WERI-Rb-1 (cell line): ENCODE results near the gene PTPA.
"Not testable (repeated sequence)": the region's sequence is repeated elsewhere in the genome, so short reads cannot be mapped to it uniquely, and the experiment has no call there.

Experiments used
- DNase-seq: peaks from one replicate; pipeline ENCODE4 v3.0.0-alpha.2; 2020
- H3K27ac ChIP-seq: fragments of 250-450 bp; sonication (Bioruptor Pico); 2 replicates; pipeline ENCODE4 v1.5.1; 2020; ENCODE audit warnings: mild to moderate bottlenecking, moderate library complexity
- H3K27me3 ChIP-seq: fragments of 250-450 bp; sonication (Bioruptor Pico); 2 replicates; pipeline ENCODE4 v1.5.1; 2021; ENCODE audit warnings: mild to moderate bottlenecking, low read depth, moderate library complexity; ENCODE audit not compliant: insufficient read depth, severe bottlenecking
- H3K36me3 ChIP-seq: fragments of 250-450 bp; sonication (Bioruptor Pico); 2 replicates; pipeline ENCODE4 v1.5.1; 2020; ENCODE audit warnings: mild to moderate bottlenecking, moderate library complexity
- H3K4me3 ChIP-seq: 2 replicates; pipeline ENCODE4 v1.5.1; 2011; ENCODE audit warnings: low read depth, mild to moderate bottlenecking, control low read depth, low read length
- H3K9me3 ChIP-seq: fragments of 250-450 bp; sonication (Bioruptor Pico); 2 replicates; pipeline ENCODE4 v1.5.1; 2021; ENCODE audit warnings: mild to moderate bottlenecking, moderate library complexity; ENCODE audit not compliant: severe bottlenecking
- CTCF ChIP-seq: IDR thresholded peaks from 2 replicates; pipeline ENCODE4 v1.5.1; 2011; ENCODE audit warnings: low read depth, mild to moderate bottlenecking, control low read depth, inconsistent platforms, low read length

Gene PTPA

DNA sequence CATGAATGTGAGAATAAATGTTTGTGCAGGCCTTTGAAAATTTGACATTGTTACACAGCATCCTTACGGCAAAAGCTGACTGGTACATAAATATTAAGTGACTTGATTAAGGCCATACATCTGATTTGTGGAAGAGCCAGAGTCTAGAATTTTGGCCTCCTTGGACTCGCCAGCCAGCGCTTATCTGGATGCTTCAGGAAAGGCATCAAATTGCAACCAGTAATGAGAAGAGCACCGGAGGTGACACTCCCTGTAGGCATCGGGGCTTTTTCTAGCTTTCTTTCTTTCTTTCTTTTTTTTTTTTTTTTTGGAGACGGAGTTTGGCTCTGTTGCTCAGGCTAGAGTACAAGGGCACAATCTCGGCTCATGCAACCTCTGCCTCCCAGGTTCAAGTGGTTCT lies 80.0 kb downstream of the PTPA start:
- Histone ChIP-seq H3K4me3 (no peak overlapping the region), H3K27ac (no peak overlapping the region), H3K27me3 (no peaks in the 10 kb centered on the region), H3K9me3 (peaks cover 5% of the 10 kb centered on the region), H3K36me3 (no peaks in the 10 kb centered on the region)
- no peak for TF ChIP-seq CTCF
- DNase-seq: no peak

GRCh38 chr9:129193655-129194054 lies 82.4 kb downstream of the PTPA start:
- no peak overlapping the region for H3K4me3 ChIP-seq
- DNase-seq: no peak
- TF ChIP-seq CTCF: no peak

DNA sequence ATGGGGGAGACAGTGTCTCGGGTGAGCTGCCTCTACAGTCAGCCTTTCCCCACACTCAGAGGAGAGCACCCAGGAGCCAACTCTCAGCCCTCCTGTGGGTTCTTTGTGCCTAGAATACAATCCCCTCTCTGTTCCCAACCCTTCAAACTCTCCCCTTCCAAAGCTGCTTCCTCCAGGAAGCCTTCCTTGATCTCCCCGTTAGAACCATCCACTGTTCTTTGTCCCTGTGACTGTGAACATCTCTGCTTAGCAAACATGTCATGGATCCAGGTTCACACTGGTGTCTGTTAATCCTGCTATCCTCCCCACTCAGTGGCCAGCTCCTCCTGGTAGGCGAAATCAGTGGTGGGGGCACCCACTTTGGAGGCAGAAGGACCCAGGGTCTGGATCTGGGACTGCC lies 83.0 kb downstream of the PTPA start:
- TF ChIP-seq CTCF: no peak
- no peak overlapping the region for H3K27ac ChIP-seq

More at GRCh38 chr9:129193655-129194054, 82.4 kb downstream of the PTPA start:
- Histone ChIP-seq H3K9me3 (peaks cover 5% of the 10 kb centered on the region), H3K27ac (no peak overlapping the region), H3K36me3 (no peaks in the 10 kb centered on the region), H3K27me3 (no peaks in the 10 kb centered on the region)

GRCh38 chr9:129195606-129196005 lies 84.4 kb downstream of the PTPA start:
- DNase-seq: no peak
- Histone ChIP-seq H3K27me3 (no peaks in the 10 kb centered on the region), H3K9me3 (peaks cover 8% of the 10 kb centered on the region), H3K36me3 (no peaks in the 10 kb centered on the region), H3K4me3 (no peak overlapping the region), H3K27ac (no peak overlapping the region)
- no peak for TF ChIP-seq CTCF

More for the DNA sequence above, 83.0 kb downstream of the PTPA start:
- no peaks in the 10 kb centered on the region for H3K36me3 ChIP-seq
- no peaks in the 10 kb centered on the region for H3K27me3 ChIP-seq
- no peak overlapping the region for H3K4me3 ChIP-seq
- H3K9me3 ChIP-seq: peaks cover 5% of the 10 kb centered on the region
- DNase-seq: no peak

DNA sequence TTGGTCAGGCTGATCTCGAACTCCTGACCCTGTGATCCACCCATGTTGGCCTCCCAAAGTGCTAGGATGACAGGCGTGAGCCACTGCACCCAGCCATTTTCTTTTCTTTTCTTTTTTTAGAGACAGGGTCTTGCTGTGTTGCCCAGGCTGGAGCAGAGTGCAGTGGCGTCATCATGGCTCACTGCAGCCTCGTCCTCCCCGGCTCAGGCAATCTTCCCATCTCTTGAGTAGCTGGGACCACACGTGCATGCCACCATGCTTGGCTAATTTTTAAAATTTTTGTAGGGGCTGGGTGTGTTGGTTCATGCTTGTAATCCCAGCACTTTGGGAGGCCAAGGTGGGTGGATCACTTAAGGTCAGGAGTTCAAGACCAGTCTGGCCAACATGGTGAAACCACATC lies 85.8 kb downstream of the PTPA start:
- H3K36me3 ChIP-seq, DNase-seq, H3K9me3 ChIP-seq, H3K4me3 ChIP-seq, H3K27me3 ChIP-seq, H3K27ac ChIP-seq: not testable (repeated sequence)

- Histone ChIP-seq H3K36me3 (no peaks in the 10 kb centered on the region), H3K4me3 (no peak overlapping the region), H3K27ac (no peak overlapping the region), H3K9me3 (peaks cover 6% of the 10 kb centered on the region), H3K27me3 (no peaks in the 10 kb centered on the region)
- no peak for TF ChIP-seq CTCF
- DNase-seq: no peak
These were observed 86.7 kb downstream of the PTPA start for GRCh38 chr9:129197978-129198318.
